Measurements from ENCODE around the gene MAP3K15.

MAP3K15 gene

GRCh38 chrX:19557822-19558221 is 42.5 kb upstream of the MAP3K15 start:
- TF ChIP-seq, protein P1, sequence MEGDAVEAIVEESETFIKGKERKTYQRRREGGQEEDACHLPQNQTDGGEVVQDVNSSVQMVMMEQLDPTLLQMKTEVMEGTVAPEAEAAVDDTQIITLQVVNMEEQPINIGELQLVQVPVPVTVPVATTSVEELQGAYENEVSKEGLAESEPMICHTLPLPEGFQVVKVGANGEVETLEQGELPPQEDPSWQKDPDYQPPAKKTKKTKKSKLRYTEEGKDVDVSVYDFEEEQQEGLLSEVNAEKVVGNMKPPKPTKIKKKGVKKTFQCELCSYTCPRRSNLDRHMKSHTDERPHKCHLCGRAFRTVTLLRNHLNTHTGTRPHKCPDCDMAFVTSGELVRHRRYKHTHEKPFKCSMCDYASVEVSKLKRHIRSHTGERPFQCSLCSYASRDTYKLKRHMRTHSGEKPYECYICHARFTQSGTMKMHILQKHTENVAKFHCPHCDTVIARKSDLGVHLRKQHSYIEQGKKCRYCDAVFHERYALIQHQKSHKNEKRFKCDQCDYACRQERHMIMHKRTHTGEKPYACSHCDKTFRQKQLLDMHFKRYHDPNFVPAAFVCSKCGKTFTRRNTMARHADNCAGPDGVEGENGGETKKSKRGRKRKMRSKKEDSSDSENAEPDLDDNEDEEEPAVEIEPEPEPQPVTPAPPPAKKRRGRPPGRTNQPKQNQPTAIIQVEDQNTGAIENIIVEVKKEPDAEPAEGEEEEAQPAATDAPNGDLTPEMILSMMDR (IDR thresholded peaks at IDR 0.05; ENCODE audit: low read depth, low read length), result no peak
- no peak overlapping the region for H3K4me3 ChIP-seq (replicated peaks in 1 of 2; ENCODE audit: low read depth in 2 of 2, low read length in 2 of 2)
- peak in 1 of 2 donors; percentile 11 for DNase-seq (ENCODE audit: low read depth in 2 of 2)

DNA sequence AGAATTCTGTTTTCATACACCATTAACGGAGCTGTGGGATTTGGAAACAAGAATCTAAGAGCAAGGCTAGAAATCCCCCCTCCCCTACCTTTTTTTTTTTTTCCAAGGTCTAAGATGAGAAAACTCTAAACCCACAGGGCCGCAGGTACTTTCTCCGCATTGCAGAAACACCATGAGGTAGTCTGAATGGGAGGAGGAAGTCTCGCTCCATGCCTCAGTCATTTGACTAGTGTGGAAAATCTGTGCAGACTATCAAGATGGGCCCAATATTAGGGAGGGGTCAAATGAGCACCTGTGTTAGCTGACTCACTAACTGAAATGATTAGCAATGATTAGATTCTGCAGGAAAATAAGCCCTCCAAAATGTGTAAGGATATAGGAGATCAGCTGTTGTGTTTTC is 40.9 kb upstream of the MAP3K15 start:
- TF ChIP-seq, protein P1 (IDR thresholded peaks at IDR 0.05; ENCODE audit: low read depth, low read length), result no peak
- no peak for DNase-seq (ENCODE audit: low read depth in 2 of 2)
- no peak overlapping the region for H3K4me3 ChIP-seq (replicated peaks in 1 of 2; ENCODE audit: low read depth in 2 of 2, low read length in 2 of 2)

GRCh38 chrX:19555683-19556082 is 40.4 kb upstream of the MAP3K15 start:
- DNase-seq (ENCODE audit: low read depth in 2 of 2), result no peak
- TF ChIP-seq, protein P1 (IDR thresholded peaks at IDR 0.05; ENCODE audit: low read depth, low read length), result no peak
- no peak overlapping the region for H3K4me3 ChIP-seq (replicated peaks in 1 of 2; ENCODE audit: low read depth in 2 of 2, low read length in 2 of 2)

GRCh38 chrX:19555236-19555635 is 39.9 kb upstream of the MAP3K15 start:
- no peak for DNase-seq (ENCODE audit: low read depth in 2 of 2)

DNA sequence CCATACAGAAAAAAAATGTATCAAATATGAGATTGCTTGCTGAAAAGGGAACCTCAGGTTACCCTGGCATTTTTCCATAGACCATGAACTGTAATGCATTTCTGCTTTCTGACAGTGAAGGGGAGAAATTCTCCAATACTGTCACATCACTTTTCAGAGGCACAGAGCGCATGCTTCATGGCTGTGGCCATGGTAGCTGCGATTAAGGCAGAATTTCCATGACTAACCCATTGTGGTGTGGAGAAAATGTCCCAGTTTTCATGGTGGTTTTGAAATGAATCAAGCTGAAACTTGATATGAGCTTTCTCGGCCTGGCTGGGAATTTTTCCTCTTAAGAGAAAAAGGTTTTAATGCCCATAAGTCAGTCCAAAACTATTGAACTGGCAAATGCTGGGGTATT is 39.5 kb upstream of the MAP3K15 start:
- TF ChIP-seq, protein P1 (IDR thresholded peaks at IDR 0.05; ENCODE audit: low read depth, low read length), result no peak
- no peak overlapping the region for H3K4me3 ChIP-seq (replicated peaks in 1 of 2; ENCODE audit: low read depth in 2 of 2, low read length in 2 of 2)
- DNase-seq (ENCODE audit: low read depth in 2 of 2), result peak; percentile 11 to 60

More at GRCh38 chrX:19555236-19555635, 39.9 kb upstream of the MAP3K15 start:
- H3K4me3 ChIP-seq (replicated peaks in 1 of 2; ENCODE audit: low read depth in 2 of 2, low read length in 2 of 2), result no peak overlapping the region
- TF ChIP-seq, protein P1 (IDR thresholded peaks at IDR 0.05; ENCODE audit: low read depth, low read length), result no peak

GRCh38 chrX:19552793-19553192 is 37.5 kb upstream of the MAP3K15 start:
- TF ChIP-seq, protein P1 (IDR thresholded peaks at IDR 0.05; ENCODE audit: low read depth, low read length), result no peak
- no peak for DNase-seq (ENCODE audit: low read depth in 2 of 2)

DNA sequence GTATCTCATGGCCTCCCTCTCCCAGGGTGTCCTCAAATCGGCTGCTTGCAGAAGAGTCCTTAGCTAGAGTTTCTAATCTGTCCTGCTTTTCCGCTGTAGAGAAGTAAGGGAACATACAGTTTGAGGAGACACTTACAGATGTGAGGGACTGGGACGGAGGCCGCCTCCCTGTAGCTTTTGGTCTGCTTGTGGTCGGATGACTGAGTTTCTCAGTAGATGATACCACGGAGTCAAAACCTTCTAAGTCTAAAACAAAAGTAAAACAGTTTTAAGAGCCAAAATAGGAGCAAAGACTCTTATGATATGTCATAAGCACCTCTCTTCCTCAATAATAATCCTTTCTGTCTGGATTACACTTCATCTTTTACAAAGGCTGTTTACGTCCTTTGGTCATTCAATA is 34.5 kb upstream of the MAP3K15 start:
- TF ChIP-seq, protein P1 (IDR thresholded peaks at IDR 0.05; ENCODE audit: low read depth, low read length), result no peak
- H3K4me3 ChIP-seq (replicated peaks in 1 of 2; ENCODE audit: low read depth in 2 of 2, low read length in 2 of 2), result no peak overlapping the region
- DNase-seq (ENCODE audit: low read depth in 2 of 2), result no peak

More at GRCh38 chrX:19552793-19553192, 37.5 kb upstream of the MAP3K15 start:
- H3K4me3 ChIP-seq (replicated peaks in 1 of 2; ENCODE audit: low read depth in 2 of 2, low read length in 2 of 2), result no peak overlapping the region
